NB4 (cell line): ENCODE results near the gene INPP5A.

Experiments
- POLR2A ChIP-seq: IDR thresholded peaks from 2 replicates; pipeline ENCODE4 v1.6.1; 2011; ENCODE audit warnings: mild to moderate bottlenecking; ENCODE audit not compliant: insufficient read length; ENCODE audit errors: extremely low read depth
- TF ChIP-seq, protein P1 (sequence below): IDR thresholded peaks from one replicate; pipeline ENCODE4 v1.5.1; 2012; ENCODE audit warnings: low read depth, low read length

DNA sequence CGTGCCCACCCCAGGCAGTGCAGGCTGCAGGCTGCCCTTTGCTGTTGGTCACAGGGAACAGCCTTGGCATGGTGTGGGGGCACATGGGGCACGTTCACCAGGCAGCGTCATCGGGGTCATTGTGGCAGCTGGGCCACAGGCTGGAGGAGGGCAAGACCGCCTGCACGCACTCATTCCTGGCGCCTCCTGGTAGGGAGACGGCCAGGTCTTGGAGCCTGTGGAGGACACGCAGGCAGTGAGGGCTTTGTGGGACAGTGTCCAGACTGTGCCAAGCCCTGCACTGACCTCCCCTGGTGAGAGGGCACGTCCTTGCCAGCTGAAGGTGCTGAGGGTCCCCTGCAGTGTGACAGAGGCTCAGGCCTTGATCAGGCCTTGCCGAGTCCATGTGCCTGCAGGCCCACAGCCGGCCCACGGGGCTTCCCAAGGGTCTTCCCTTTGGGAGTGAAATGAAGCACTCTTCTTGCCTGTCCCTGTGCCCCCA, 171.9 kb downstream of the INPP5A start:
- TF ChIP-seq, protein P1, sequence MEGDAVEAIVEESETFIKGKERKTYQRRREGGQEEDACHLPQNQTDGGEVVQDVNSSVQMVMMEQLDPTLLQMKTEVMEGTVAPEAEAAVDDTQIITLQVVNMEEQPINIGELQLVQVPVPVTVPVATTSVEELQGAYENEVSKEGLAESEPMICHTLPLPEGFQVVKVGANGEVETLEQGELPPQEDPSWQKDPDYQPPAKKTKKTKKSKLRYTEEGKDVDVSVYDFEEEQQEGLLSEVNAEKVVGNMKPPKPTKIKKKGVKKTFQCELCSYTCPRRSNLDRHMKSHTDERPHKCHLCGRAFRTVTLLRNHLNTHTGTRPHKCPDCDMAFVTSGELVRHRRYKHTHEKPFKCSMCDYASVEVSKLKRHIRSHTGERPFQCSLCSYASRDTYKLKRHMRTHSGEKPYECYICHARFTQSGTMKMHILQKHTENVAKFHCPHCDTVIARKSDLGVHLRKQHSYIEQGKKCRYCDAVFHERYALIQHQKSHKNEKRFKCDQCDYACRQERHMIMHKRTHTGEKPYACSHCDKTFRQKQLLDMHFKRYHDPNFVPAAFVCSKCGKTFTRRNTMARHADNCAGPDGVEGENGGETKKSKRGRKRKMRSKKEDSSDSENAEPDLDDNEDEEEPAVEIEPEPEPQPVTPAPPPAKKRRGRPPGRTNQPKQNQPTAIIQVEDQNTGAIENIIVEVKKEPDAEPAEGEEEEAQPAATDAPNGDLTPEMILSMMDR, result no peak
- TF ChIP-seq POLR2A, result no peak
